Activated naive CD8-positive, alpha-beta T cell treated with anti-CD3 and anti-CD28 coated beads, Interleukin-2, amount 50 U/mL, for 16 hours (primary cell): ENCODE data around the gene ROR1.

Experiments
- DNase-seq: peaks from one replicate; pipeline ENCODE4 v3.0.0-alpha.2; 2020; ENCODE audit warnings: low read depth, low spot score

ROR1 gene

DNA sequence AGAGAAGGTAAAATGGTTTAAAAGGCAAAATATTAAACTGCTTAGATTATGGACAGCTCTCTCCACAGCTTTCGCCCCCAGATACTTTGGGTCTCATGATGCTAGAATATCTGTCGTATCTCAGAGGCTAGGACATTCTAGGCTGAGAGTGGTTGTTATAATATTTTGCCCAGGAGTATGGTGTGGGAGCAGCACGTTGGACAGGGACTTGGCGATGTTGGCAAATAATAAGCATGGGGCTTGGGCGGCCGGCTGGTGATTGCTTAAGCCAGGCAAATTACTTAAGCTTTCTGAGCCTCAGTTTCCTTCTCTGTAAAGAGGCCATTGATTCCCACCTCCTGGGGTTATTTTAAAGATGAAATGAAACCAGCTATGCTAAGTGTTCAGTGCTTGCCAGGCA is 133.2 kb downstream of the ROR1 start:
- no peak for DNase-seq

DNA sequence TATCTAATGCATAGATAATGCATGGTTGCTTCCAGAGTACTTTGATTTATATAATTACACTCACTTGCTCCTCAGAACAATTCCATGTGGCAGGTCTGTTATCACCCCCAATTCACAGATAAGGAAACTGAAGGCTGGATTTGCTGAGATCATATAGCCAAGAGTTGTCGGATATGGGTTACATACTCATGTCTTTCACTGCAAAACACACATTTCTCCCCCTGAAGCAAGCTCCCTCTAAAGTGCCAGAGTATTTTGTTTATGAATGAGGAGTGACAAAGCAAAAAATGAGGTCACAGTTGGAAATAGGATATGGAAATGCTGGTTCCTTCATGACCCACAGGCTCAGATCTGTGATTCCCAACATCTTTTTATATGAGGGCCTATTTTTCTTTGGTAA is 134.2 kb downstream of the ROR1 start:
- DNase-seq = no peak

DNA sequence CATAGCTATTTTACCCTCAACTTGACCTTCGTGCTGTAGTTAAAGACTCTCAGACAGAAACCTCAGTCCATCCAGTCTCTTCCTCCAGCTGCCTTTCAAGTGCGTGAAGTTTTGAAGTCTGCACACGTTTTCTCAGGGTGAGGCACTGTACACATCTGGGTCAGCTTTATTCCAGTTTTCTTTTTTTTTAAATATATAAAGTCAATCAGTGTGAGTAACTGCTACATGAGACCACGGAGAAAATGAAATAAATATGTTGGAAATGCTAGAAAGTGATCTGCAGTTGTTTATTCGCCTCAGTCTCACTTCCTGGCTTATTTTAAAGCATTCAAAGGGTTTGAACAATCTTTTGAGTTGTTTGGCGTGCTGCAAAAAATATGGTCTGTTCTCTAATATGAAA is 135.7 kb downstream of the ROR1 start:
- DNase-seq = no peak

DNA sequence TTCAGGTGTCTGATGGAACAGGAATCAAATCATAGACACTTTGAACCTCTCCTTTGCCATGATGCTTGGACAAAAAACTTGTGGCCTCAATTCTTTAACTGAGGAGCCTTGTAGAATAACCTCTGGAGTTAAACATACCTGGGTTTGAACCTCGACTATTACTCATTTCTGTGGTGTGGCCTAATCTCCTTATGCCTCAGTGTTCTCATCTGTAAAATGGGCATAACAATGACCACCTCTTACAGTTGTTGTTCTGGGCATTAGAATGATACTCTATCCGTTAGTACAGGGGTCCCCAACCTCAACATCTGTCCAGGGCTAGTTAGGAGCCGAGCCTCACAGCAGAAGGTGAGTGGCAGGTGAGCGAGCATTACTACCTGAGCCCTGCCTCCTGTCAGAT is 137.2 kb downstream of the ROR1 start:
- DNase-seq = no peak

DNA sequence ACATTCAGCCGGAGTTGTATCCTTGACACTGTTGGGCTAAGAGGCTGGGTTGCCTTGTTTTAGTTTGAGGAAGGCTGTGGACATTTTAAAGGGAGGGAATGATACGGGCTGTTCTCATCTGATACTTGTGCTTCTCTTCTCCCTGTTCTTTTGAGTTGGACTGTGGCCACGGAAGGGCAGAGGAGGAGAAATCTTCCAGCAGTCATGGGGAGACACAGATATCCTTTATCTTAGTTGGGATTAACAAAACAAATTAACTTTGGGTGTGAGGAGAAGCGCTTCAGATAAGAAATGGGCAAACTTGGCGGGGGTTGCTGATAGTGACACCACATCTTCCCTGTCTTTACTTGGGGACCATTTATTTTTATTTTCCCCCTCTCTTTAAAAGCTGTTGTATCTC is 138.8 kb downstream of the ROR1 start:
- DNase-seq = no peak

DNA sequence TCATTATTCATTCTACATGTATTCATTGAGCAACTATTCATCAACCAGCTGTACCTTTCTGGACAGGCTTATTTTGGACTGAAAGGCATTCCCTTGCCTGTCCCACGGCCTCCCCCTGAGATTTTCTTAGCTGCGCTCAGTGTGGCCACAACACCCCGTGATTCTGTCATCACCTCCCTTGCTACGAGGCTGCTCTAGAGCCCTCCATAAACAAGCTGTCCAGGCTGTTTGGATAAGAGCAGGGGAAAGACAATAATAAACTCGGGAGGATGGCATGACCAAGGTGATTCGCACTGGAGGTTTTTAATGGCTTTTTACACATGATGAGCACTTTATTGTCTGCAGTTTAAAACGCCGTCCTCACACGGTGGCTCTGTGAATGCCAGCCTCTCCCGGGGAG is 139.7 kb downstream of the ROR1 start:
- DNase-seq = no peak

DNA sequence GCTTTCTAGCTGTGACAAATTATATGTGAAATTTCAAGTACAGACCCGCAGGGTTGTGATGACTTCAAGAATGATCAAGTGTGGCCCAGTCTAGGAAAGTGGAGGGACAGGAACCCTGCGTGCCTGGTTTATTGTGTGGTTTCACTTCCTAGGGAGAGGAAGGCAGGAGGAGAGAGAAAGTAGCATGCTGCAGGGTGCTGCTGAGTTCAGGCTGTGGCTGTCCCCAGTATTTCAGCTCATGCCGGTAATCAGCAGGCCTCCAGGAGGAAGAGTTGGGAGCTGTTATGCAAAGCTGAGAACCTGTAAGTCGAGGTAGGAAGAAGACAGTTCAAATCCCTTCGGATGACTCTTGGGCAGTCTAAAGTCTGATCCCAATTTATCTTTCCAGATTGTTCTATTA is 140.4 kb downstream of the ROR1 start:
- no peak for DNase-seq

DNA sequence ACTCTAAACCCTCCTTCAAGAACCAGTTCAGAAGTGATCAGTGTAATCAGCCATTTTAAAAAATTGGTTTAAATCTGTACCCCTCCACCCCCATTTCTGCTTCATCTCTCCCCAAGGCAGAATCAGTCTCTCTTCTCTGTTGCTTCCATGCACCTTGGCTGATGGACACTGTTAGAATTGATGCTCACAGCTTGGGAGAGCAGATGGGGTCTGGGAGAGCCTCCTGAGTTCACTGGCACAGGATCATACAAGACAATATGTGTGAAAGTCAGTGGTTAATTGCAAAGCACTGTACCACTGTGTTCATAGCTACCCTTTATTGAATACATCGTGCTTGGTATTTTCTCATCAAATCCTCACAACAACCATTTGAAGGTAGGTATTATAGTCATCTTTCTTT is 140.9 kb downstream of the ROR1 start:
- no peak for DNase-seq

DNA sequence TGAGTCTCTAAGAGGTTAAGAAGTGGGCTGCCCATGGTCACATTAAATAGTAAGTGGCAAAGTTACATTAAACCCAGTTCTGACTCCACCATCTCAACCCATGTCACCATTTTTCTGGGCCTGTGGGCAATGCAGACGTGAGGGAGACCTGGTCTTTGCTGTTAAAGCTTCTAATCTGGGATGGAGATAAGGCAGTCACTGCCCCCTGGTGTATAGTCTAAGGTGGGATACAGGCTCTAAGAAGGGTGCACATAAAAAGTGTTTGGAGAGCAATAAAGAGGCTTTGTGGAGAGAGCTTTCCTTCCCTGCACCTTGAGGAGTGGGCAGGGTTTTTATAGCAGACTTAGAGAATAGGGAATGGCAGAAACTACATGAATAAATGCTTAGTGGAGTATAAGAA is 141.3 kb downstream of the ROR1 start:
- no peak for DNase-seq

DNA sequence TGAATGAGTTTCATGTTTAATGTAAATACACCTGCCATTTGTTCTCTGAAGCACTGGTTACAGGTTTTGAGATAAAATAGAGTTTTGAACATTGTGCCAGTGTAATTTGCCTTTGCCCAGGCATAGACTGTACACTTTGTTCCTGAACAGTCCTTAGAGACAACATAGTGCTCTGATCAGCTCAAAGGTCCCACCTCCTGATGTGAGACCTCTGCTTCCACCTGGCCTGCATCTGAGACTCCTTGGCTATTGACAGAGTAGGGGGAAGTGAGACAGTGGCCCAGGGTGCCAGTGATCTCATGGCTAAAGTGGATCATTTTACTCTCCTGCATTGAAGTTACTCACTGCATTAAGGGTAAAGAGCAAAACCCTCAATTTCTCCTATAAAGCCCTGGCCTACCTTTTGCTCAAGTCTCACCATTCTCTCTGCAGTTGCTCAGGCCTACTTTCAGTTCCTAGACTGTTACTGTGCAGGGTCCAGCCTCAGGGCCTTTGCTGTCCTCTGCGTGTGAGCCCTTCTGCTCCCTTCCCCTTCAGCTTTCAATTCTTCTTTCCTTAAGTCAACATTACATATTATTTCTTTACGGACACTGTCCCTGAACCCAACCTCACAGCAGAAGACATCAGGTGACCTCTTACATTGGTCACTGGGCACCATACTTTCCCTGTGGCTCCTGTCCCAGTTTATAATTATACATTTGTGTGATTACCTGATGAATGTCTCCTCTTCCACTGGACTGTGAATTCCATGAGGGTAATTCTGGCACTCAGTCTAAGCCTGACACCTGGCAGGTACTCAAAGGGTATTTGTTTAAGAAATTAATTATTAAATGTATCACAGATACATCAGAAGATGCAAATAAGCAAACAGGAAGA is 142.9 kb downstream of the ROR1 start:
- no peak for DNase-seq

DNA sequence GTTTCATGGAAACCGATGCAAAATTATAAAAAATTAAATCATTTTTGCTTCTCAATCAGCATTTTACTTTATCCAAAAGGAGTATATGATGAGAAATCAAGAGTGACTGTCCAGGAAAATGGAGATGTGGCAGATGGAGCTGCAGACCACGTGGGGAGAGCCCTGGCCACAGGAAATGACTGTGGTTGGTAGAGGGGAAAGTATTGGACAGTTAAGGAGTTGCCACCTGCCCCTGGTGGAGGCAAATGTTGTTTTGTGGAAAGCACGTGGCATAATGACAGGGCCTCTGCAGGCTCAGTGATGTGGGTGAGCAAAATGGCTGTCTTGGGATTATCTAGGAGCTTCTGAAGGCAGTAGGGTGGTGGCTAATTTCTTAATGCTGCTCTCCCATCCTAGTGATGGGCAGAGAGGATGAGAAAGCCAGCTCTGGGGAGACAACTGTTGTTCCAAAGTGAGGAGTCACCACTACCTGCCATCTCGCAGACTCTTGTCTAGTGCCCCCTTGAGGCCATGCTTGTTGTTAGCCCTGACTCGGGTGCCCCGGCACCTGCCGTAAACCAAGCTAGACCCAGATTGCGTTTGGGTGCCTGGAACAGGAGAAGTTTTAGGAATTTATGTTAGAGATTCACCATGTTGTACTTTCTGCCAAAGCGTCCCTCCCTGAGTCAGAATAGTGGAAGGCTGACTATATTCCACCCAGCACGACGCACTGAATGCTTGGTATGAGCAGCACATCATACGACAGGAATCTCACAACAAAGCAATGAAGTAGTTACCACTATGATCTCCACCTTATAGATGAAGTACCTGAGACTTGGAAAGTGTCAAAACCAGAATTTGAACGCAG is 144.0 kb downstream of the ROR1 start:
- DNase-seq = no peak

DNA sequence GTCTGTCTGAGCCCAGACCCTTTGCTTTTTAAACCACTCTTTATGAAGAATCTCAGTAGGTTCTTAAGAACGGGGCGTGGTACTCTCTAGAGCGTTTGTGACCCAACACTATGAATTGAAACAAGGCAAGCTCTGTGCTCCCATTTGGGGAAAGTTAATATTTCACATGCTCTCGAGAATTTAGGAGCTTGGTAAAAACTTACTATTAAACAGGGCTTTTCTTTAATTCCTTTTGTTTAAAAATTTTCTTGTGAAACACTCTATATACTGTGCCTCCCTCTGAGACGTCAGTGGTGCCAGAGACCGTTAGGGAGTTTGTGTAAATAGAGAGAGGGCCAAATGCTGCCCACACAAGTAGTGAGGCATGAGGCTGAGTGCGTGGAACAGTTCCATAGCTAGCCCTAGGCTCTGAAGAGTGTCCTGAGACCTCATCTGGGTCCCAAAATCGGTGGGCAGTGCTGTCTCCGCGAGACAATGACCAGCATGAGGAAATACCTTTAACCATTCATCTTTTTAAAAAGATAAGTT is 144.7 kb downstream of the ROR1 start:
- DNase-seq = no peak

DNA sequence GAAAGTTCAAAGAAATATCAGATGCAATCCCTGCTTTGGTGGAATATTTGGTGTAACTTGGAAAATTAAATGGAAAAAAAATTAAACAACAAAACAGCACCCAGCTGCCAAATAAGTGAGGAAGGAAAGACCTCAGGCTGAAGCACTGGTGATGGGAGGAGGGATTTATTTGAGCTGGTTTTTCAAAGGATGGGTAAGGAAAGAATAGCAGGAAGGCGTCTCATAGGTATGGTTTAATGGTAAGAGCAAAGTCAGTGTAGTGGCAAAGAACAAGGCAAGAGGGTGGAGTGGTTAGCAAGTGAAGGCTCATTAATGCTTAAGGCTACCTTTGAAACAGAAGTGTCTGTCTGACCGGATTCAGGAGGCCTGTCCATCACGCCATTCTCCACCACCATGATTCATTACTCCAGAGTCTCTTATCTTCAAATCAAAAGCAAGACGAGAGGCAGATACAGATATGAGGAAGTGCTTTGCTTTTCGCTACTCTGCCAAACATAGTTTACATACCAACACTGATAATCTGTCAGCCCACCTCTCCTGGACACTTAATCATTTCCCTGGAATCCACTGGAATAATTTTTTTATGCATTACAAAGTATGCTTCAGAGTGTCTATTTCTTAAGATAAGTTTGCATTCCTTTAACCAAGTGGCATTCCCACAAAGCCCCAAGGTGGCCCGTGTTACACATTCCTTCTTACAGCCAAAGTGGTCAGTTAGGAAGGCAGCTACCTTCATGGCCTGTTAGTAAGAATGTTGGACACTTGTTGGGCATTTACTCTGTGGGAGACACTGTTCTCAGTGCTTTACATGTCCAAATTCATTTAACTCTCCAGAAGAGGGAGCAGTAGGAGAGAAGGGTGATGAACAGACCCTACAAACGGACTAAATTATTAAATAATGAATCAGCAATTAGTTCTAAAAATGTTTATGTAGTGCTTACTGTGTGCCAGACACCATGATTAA is 146.6 kb downstream of the ROR1 start:
- no peak for DNase-seq

DNA sequence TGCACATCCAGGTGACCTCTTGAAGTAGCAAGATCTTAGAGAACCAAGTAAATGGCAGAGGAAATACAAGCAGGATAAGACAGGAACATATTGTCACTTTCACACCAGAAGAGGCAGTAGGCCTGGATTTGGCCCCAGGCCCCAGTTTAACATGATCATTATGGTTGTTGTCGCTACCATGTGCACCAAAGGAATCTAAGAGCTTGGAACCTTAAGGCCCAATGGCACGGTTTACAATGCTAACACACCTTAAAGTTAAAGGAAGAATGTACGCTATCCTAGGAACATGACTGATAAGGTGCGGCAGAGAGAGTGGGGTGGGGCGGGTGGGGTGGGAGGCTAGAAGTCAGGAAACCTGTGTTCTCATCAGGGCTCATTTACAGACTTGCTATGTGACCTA is 147.5 kb downstream of the ROR1 start:
- DNase-seq = no peak

DNA sequence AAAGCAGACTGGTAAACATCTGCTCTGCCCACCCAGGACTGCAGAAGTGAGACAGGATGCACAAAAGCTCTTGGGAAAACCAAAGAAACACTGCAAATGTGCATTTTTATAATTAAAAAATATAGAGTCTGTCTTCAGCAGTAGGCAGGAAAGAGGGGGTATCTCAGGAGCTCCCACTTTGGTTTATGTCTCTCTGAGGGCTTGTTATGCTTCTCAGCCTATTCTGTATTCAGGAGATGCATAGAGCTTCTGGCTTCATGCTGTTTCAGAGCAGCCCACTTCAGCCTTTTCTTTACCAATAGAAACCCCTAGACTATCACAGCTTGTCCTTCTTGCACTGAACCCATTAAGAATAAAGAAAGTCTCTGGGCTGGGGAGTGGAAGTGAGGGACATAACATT is 148.0 kb downstream of the ROR1 start:
- no peak for DNase-seq

DNA sequence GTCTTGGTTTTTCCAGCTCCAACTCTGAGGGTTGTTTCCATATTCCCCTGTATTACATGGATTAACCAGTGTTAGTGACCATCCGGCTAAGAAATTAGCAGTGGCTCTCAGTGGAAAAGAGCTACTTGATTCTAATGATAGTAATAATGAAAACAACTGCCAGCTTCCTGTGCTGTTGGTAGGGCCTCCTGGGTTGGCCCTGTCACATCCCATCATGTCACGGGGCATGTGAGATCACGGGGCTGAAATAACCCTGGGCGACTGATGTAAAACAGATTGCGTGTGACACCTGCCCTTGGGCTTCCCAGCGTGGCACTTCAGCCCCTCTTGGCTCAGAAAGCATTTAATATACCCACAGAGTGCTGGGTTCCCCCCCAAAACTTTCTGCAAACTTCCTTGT is 149.0 kb downstream of the ROR1 start:
- no peak for DNase-seq

DNA sequence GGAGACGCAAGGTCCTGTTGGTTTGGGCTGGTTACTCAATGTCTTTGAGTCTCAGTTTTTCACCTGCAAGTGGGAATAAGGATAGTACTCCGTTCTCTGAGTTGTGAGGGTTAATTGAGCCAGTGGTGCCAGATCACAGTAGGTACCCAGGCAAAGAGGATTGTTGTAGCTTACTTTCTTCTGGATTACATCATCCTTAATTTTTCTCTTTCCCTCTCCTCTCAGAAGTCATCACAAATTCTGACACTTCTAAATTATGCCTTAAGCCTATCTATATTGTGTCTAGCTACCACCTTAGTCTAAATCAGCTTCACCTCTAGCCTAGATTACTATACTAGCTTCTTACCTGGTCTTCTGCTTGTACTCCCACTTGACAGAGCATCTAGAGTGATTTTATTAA is 149.5 kb downstream of the ROR1 start:
- no peak for DNase-seq

DNA sequence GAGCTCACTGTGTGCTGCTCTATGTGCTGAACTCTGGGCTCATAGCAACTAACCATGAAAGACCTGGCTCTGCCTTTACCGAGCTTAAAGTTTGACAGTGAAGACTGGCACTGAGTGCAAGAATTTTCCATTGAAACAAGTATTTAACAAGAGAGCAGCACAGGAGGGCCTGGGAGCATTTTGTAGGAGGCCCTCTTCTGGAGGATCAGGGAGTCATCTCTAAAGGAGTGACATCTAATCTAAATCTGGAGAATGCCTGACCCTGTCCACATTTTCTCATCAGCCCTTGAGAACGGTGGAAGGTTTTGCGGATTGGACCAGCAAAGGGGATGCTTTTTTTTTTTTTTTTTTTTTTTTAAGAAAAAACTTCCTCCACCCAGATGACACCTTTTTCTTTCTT is 150.8 kb downstream of the ROR1 start:
- DNase-seq = no peak

DNA sequence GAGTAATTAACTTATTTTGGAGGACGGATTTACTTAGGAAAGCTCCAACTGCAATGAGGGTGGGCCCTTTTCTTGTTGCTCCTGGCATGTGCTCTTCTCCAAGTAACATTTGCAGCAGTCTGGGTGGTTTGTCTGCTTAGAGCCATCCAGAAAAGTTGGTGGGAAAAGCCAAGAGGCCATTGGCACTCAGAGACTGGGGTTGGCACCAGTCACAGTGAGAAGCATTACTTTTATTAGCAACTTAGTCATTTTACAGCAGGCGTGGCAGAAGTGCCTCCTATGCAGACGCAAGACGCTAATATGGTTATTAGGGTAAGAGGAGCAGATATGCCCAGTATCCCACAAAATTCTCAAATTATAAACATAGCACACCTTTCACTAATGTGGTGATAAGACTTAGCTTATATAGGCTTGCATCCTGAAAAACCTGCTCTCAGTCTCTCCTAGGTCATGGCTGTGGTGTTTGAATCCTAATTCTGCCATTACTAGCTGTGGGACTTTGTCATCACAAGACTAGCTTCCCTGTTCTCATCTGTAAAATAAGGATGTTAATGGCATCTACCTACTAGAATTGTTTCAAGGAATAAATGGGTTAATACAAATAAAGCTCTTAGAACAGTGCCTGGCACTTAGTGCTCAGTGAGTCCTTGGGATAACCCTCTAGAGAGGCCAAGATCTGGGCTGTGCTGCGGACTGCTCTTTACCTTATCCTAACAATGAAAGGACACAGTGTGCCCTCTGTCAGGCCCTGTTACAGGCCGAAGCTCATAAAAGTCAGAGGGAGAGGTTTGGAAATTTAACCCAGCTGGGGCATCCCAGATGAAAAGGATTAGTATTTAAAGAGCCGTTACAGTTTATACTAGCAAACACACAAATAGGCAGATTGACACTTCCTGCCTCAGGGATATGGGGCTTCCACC is 154.6 kb downstream of the ROR1 start:
- DNase-seq = no peak

DNA sequence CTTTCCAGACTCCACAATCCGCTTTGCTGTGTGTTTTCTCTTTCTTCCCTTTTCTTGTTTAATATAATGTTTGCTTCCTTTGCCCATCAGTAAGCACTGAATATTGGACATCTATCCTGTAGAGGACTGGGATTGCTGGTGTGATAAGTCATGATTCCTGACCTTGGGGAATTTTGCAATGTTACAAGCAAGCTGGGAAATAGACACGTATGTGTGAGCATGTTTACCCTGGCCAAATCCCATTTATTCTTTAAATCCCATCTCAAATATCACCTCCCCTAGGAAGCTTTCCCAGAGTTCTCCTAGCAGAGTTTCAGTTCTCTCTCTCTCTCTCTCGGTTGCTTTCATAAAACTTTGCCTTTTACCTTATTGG is 155.3 kb downstream of the ROR1 start:
- no peak for DNase-seq

DNA sequence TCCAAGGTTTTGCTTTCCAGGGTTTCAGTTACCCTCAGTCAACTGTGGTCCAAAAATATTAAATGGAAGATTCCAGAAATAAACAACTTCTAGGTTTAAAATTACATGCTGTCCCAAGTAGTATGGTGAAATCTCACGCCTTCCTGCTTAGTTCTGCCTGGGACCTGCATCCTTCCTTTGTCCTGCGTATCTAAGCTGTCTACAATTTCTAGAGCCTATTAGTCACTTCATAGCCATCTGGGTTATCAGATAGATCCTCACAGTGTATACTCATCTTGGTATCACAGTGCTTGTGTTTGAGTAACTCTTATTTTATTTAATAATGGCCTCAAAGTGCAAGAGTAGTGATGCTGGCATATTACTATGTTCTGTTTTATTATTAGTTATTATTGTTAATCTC is 157.7 kb downstream of the ROR1 start:
- no peak for DNase-seq
